Neural crest cell (in vitro differentiated cells): Measurements from ENCODE around the gene CCM2L. TPM values are rescaled to one million over a fixed set of nuclear protein-coding genes. Genes with fewer than 3 reads are reported as not detected.

ENCODE experiments used
- DNase-seq: peaks from one replicate; pipeline ENCODE4 v3.0.0; 2021; ENCODE audit warnings: low read depth, mixed read lengths, low spot score
- H3K27ac Mint-ChIP-seq: one replicate; pipeline ENCODE4 v1.8.0; 2021; ENCODE audit warnings: mild to moderate bottlenecking, mixed read lengths; ENCODE audit not compliant: unreplicated experiment
- H3K27me3 Mint-ChIP-seq: 2 replicates; pipeline ENCODE4 v1.8.0; 2021; ENCODE audit warnings: low read depth, mild to moderate bottlenecking, mixed read lengths
- H3K36me3 Mint-ChIP-seq: 2 replicates; pipeline ENCODE4 v1.8.0; 2021; ENCODE audit warnings: low read depth, mild to moderate bottlenecking, mixed read lengths
- H3K4me1 Mint-ChIP-seq: 2 replicates; pipeline ENCODE4 v1.8.0; 2021; ENCODE audit warnings: mixed read lengths
- H3K4me3 Mint-ChIP-seq: one replicate; pipeline ENCODE4 v1.8.0; 2021; ENCODE audit warnings: mild to moderate bottlenecking, mixed read lengths
- H3K9me3 Mint-ChIP-seq: 2 replicates; pipeline ENCODE4 v1.8.0; 2021; ENCODE audit warnings: mixed read lengths
- CTCF ChIP-seq: fragments of 200-600 bp; sonication (generic); conservative IDR thresholded peaks from 2 replicates; pipeline ENCODE4 v1.5.0; 2021; ENCODE audit warnings: antibody characterized with exemption, mild to moderate bottlenecking
- total RNA-seq: library from RNA; stranded (reverse); gene quantifications from 2 replicates; pipeline ENCODE4 v1.2.1, GENCODE V29; 2021

Gene CCM2L
- total RNA-seq, 1 donor from 2014 or later, result 0.26 TPM

- TF ChIP-seq CTCF, result no peak
- DNase-seq, result no peak
- H3K36me3 Mint-ChIP-seq, result no peaks in the 10 kb centered on the region
- no peaks in the 10 kb centered on the region for H3K9me3 Mint-ChIP-seq
- peaks cover 18% of the 10 kb centered on the region for H3K27me3 Mint-ChIP-seq
- H3K4me3 Mint-ChIP-seq, result no peak overlapping the region
- peak overlapping the region; percentile 50 for H3K27ac Mint-ChIP-seq
- H3K4me1 Mint-ChIP-seq, result peaks cover 10% of the 10 kb centered on the region
Observed at GRCh38 chr20:32006841-32007786, 3.1 kb upstream of the CCM2L start.

DNA sequence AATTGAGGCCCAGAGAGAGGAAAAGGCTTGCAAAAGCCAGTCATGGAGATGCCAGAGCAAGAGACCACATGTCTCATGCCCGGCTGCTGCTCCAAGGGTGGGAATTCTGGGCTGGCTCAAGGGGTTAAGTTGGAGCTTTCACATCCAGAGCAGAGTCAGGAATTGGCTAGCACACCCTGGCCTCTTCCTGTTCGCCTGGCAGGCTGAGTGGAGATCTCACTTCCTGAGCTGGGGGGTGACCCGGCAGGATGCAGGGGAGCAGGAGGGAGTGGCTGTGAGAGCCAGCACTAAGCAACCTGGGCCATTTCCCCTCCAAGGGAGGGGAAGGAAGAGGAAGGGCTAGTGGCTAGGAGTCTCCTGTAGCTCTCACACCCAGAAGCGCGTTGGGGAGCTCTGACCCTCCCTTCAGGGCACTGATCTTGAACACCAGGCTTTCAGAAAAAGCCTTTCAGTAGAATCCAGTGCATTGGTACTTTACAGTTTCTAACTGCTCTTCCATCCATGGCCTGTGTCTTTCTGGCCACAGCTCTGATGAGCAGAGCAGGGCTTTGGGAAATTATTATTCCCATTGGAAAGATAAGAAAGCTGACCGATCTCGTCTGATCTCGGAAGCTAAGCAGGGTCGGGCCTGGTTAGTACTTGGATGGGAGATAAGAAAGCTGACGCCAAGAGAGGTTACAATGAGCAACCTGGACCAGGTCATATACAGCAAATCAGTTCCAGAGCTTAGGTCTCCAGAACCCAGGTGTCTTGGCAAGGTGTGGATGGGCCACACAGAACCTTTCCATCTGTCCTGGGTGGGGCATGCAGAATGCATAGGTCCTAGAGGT lies 2.2 kb upstream of the CCM2L start:
- Mint-ChIP-seq H3K36me3 (no peaks in the 10 kb centered on the region), H3K27ac (no peak overlapping the region), H3K4me1 (peaks cover 10% of the 10 kb centered on the region), H3K9me3 (no peaks in the 10 kb centered on the region), H3K27me3 (peaks cover 22% of the 10 kb centered on the region), H3K4me3 (no peak overlapping the region)
- DNase-seq, result no peak
- TF ChIP-seq CTCF, result no peak

DNA sequence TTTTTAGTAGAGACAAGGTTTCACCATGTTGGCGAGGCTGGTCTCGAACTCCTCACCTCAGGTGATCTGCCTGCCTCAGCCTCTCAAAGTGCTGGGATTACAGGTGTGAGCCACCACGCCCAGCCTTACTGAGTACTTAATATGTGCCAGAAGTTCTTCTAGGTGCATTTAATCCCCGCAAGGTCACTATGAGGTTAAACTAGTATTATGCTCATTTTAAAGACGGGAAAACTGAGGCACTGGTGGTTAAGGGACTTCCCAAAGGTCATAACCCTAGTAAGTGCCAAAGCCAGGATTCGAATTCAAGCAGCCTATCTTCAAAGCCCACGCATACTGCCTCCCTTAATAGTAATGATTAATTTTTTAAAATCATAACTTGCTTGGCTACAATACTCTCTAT lies 674 bp upstream of the CCM2L start:
- peaks cover 10% of the 10 kb centered on the region for H3K4me1 Mint-ChIP-seq
- no peak for DNase-seq
- TF ChIP-seq CTCF, result no peak
- no peaks in the 10 kb centered on the region for H3K36me3 Mint-ChIP-seq
- H3K27me3 Mint-ChIP-seq, result peaks cover 26% of the 10 kb centered on the region
- H3K4me3 Mint-ChIP-seq, result no peak overlapping the region
- no peak overlapping the region for H3K27ac Mint-ChIP-seq
- H3K9me3 Mint-ChIP-seq, result no peaks in the 10 kb centered on the region

DNA sequence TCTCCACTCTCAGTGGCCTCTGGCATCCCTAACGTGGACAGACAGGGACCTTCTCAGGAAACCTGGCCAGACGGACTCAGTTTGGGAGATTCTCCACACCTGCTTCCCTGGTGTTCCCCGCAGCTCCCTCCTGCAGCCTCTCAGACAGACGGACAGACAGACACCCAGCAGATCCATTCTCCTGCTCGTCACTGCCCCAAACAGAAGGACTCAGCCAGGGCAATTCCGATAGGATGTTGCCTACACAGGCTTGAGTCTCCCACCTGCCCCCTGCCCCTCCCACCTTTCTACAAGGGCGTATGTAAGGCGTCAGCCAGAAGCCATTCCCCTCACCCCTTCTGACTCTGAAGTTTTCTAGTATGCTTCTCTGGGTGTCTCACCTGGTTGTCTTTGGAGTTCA lies 428 bp downstream of the CCM2L start:
- Mint-ChIP-seq H3K9me3 (no peaks in the 10 kb centered on the region), H3K4me1 (peaks cover 10% of the 10 kb centered on the region), H3K27ac (no peak overlapping the region), H3K27me3 (peaks cover 38% of the 10 kb centered on the region), H3K4me3 (no peak overlapping the region), H3K36me3 (no peaks in the 10 kb centered on the region)
- DNase-seq, result no peak
- TF ChIP-seq CTCF, result no peak

- Mint-ChIP-seq H3K27ac (no peak overlapping the region), H3K4me1 (peaks cover 5% of the 10 kb centered on the region), H3K4me3 (no peak overlapping the region), H3K27me3 (peaks cover 50% of the 10 kb centered on the region), H3K9me3 (no peaks in the 10 kb centered on the region), H3K36me3 (no peaks in the 10 kb centered on the region)
- DNase-seq, result no peak
- no peak for TF ChIP-seq CTCF
Observed at GRCh38 chr20:32012159-32012688, 2.0 kb downstream of the CCM2L start.
